Activated T-helper 1 cell treated with Interleukin-2 at 50 U/mL for 16 hours (primary cell): ENCODE measurements around the gene ARHGAP26.

Source experiments
- DNase-seq: peaks from one replicate; pipeline ENCODE4 v3.0.0-alpha.2; 2020; ENCODE audit warnings: low read depth

ARHGAP26 gene

DNA sequence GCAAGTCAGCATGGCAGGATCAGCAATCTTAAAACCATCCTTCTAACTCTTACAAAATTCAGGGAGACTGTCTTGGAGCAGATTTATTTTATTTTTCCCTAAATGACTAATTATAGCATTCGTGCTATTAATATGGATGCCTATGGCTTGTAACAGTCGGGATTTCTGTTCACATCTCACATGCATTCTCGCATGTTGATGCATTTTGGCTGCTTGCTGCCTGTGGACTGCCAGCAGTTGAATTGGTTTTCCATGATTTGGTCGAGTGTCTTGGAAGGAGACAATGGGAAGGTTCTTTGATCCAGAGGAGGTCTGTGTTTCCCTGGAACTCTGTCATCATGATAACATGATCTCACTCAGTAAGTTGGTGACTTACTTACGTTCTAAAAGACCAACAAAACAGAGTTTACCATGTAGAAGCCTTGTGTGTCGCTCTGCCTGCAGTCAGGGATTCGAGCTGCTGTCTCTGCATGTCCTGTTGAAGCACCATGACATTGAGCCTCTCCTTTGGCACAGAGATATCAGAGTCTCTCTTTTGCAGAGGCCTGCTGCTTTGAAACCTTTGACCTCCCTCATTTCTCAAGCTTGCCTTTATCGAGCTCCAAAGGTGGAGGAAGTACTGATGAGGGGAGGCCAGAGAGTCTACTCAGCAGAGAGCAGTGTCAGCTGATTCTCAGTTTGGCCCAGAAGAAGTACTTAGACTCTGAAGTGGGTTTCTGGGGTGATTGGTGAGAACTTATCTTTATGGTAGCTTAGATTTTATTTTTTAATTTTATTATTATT is 82.4 kb downstream of the ARHGAP26 start:
- no peak for DNase-seq

- DNase-seq: no peak
These were observed 83.5 kb downstream of the ARHGAP26 start for GRCh38 chr5:142853682-142854081.

DNA sequence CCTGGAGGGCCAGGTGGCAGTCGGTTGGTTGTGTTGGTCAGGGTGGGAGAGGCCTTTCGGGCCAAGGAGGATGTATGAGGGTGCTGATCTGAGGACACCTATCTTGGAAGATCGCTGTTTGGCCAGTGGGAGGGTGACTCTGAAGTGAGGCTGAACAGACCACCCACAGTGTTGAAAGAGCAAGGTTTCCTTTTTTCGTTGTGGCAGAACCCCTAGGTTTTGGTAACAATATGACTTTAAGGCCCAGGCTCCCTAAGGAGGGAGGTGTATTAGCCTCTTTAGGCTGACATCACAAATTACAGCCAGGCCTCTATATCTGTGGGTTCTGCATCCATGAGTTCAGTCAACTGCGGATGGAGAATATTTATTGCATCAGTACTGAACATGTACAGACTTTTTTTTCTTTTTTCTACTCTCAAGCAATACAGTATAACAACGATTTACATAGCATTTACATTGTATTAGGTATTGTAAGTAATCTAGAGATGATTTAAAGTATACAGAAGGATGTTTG is 86.1 kb downstream of the ARHGAP26 start:
- no peak for DNase-seq

DNA sequence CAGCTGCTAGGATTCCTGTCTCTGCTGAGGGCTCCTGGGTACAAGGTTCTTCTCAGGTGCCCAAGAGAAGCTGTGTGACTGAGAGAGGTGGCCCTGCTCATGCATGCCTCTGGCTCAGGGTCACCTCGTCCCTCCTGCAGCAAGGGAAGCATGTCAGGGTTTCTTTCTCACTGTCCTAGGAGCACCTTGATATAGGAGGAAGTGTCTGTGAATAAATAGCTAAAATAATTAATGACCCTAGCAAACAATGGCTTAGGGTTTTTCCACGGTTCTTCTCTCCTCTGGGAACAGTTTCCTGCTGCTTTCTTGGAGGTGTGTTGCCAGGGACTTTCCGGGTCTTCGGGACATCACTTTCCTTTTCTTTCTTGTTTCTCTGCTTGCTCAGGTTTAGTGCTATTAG is 87.2 kb downstream of the ARHGAP26 start:
- DNase-seq: no peak

GRCh38 chr5:142859037-142859436 is 88.9 kb downstream of the ARHGAP26 start:
- no peak for DNase-seq

- no peak for DNase-seq
These were observed 90.1 kb downstream of the ARHGAP26 start for GRCh38 chr5:142860270-142860669.

DNA sequence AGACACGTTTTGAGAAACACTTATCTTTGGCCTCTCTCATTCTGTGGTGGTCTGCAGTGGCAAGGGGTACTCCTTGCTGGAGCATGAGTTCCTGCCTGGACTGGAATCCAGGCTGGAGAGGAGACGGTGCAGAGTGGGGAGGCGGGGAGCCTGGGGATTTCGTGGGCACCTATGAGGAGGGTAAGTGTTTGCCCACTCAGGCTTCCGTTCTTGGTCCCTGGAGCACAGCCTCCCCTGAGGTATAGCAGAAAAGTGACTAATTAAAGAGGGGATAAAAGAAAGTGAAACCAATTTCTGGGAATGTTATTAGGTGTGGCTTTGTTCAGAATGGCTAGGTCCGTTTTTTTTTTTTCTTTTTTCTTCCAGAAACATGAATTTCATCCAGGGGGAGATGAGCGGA is 90.8 kb downstream of the ARHGAP26 start:
- no peak for DNase-seq

DNA sequence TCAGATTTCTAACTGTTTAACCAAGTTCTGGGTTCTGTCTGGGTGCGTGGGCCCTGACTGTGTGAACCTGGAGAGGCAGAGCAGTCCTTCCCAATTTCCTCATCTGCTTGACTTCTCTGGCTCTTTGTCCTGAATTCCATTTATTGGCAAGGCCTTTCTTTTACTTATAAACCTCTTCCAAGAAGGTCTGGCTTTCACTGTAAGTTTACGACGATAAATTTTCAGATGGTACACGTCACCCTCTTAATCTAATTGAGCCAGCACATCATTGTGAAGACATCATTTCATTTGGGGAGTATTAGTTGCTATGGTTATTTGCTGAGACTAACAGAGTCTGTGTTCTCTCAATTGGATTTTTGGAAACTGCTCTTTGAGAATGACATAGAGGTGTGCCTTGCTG is 92.4 kb downstream of the ARHGAP26 start:
- no peak for DNase-seq

DNA sequence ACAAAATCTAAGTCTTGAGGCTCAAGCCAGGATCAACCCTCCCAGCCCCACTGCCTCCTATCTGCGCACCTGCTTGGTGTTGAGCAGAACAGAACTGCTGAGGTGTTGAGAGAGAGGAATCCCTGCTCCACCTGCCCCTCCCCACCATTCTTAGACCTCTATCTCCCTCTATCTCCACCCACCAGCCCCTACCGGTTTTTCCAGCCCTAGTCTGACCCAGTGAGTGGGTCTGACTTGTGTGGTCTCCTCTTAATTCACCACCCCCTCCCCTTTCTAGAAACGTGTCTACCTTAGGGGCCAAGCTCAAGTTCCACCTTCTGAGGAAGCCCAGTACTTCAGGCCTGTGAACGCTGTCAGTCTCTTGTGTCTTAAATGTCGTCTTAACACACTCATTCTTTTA is 93.7 kb downstream of the ARHGAP26 start:
- no peak for DNase-seq

DNA sequence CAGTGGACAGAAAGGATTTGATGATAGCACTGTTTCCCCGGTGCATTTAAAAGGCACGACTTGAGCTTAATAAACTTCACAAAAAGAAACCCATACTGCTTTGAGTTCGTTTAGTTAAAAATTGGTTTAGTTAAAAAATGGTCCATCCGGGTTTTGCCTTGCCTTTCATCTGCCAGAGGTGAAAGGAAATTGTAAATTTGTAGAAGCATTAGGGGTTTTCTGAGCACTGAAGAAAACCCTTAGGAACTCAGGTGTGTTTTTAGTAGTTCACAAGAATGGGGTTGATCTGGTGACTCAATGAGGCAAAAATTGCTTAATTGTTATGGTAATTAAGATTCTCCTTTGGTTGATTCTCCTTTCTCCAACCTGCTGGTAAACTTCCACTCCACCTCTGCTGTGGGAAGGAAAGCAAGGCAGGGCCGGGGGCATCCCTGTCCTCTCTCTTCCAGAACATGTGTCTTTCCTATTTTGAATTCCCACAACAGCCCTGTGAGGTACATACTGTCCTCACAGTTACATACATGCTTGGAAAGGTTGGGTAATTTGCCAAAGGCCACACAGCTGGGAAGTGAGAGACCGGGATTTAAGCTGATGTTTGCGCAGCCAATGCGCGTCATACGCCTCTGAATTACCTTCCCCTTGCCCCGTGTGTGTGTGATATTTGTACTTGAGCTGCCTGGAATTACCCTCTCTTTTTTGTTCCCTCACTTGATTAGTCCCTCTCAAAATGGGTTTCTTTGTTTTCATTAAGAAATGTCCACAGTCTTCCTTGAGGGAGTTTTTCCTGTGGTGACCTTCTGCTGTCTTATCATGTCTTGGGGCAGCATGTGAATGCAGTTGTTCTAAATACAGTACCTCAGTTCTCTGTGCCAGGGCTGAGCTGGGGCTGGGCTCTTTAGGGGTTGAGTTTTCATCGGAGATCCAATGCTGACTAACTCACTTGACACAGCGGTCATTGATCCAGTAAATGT is 94.4 kb downstream of the ARHGAP26 start:
- no peak for DNase-seq

GRCh38 chr5:142865631-142866030 is 95.5 kb downstream of the ARHGAP26 start:
- DNase-seq: no peak

DNA sequence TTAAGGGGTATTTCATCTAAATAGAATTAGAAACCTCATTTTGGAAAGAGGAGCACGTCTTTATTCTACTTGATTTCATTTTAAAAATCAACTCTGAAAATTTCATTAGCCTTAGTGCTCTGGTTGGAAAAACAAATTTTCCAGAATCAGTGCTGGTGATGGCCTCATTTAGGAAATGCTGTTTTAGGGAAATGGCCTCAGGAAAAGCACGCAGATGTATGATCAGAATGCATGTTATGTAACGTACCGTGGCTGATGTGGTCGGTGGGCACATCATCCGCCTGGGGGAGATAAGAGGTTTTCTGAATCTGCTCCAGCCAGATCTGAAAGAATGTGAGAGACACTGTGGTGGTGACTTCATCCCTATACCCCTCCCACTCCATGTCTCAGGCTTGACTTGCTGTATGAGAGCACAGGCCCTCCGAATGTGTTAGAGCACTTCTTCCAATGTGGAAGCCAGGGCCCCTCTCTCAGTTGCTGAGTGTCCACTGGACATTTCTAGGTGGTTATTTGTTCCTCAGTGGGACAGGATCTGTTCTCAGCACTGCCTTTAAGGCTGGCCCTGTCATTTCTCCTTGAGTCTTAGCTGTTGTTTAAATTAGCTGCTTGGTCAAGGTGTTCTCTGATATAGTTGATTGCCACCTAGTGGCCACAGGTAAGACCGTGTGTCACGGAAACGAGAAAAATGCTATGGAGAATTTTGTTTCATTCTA is 96.5 kb downstream of the ARHGAP26 start:
- no peak for DNase-seq

- no peak for DNase-seq
These were observed 99.7 kb downstream of the ARHGAP26 start for GRCh38 chr5:142869886-142870285.

- no peak for DNase-seq
These were observed 100.6 kb downstream of the ARHGAP26 start for GRCh38 chr5:142870532-142871362.

GRCh38 chr5:142871363-142872193 is 101.4 kb downstream of the ARHGAP26 start:
- no peak for DNase-seq

DNA sequence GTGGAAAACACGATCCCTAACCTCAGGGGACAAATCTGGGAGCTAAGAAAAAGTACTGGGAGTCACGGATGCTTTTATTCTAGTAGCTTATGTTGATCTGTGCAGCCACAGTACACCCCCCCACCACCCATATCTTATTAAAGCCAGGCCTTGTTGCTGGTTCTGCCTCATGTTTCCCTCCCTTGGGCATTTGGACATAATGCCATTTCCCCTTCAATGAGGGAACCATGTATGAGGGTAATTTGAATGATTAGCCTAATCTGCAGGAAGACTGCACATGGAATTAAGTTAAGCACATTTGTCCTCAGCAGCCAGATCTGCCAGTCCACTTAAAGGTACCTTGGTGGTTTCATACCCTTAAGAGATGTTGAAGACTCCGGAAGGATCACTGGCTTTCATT is 102.0 kb downstream of the ARHGAP26 start:
- no peak for DNase-seq

DNA sequence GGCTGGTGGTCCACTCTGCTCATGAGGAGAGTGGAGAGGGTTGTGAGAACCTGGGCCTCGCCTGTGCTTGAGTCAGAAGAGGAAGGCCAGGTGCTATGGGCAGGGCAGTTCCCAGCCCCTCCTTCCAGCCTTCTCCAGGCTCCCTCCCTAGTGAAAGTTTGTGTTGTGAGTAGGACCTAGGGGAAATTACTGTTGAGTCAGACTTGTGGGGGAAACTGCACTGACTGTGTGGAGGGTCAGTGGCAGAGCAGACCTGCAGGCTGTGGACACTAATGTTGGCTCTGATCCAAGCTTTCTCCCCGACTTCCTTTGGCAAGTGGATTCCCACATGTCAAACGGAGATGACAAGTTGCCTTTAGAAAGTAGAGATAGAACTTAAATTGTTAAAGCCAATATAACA is 102.6 kb downstream of the ARHGAP26 start:
- no peak for DNase-seq

- DNase-seq: no peak
These were observed 103.7 kb downstream of the ARHGAP26 start for GRCh38 chr5:142873831-142874230.

- DNase-seq: no peak
These were observed 104.4 kb downstream of the ARHGAP26 start for GRCh38 chr5:142874540-142874939.

- no peak for DNase-seq
These were observed 105.8 kb downstream of the ARHGAP26 start for GRCh38 chr5:142875936-142876335.
